Measurements from ENCODE around the gene PRR19. TPM values are rescaled to one million over a fixed set of nuclear protein-coding genes. Genes with fewer than 3 reads are reported as not detected.

The PRR19 gene
- total and polyA plus RNA-seq, 10 of the 15 experiments (the other 5 are each of a cell fraction or from before 2014, with no cell fraction given), result 0.09 to 1.7 (median 0.73) TPM; not detected in 1

- peak in 2 of 3 experiments; percentile 95 to 97; a peak in 3 of 6 replicates for TF ChIP-seq CTCF (IDR thresholded peaks at IDR 0.05 in 2 of 3, conservative IDR thresholded peaks at IDR 0.05 in 1 of 3; ENCODE audit: control insufficient read depth in 2 of 3, extremely low read depth in 1 of 3, insufficient read depth in 1 of 3, low read depth in 3 of 3, low read length in 3 of 3)
- no peak for TF ChIP-seq RB1 (IDR thresholded peaks at IDR 0.05; ENCODE audit: borderline replicate concordance)
- TF ChIP-seq CHD4 (IDR thresholded peaks at IDR 0.05), result no peak
- TF ChIP-seq TBL1XR1 (IDR thresholded peaks at IDR 0.05; ENCODE audit: low read depth, low read length), result peak; percentile 69; the same call in 1 of the 2 replicates
- 0 out of 2 replicates have a peak, but pooled peaks have one; percentile 9 for TF ChIP-seq CREB1 (IDR thresholded peaks at IDR 0.05; ENCODE audit: low read depth)
- no peak for TF ChIP-seq CEBPB (IDR thresholded peaks at IDR 0.05; ENCODE audit: borderline replicate concordance in 1 of 2, low read depth in 2 of 2, low read length in 2 of 2)
- no peak for TF ChIP-seq ASH2L (IDR thresholded peaks at IDR 0.05; ENCODE audit: borderline replicate concordance, low read depth)
- TF ChIP-seq MEF2A (IDR thresholded peaks at IDR 0.05; ENCODE audit: insufficient read depth, low read depth, low read length), result 0 out of 2 replicates have a peak, but pooled peaks have one; percentile 38
- 0 out of 2 replicates have a peak, but pooled peaks have one; percentile 68 for TF ChIP-seq NBN (IDR thresholded peaks at IDR 0.05)
- peak; percentile 1; the same call in 1 of the 2 replicates for TF ChIP-seq YY1 (IDR thresholded peaks at IDR 0.05; ENCODE audit: low read depth, low read length)
- no peak for TF ChIP-seq RFX5 (IDR thresholded peaks at IDR 0.05; ENCODE audit: low read depth, low read length)
- peak; percentile 30; the same call in 1 of the 2 replicates for TF ChIP-seq ZNF207 (IDR thresholded peaks at IDR 0.05; ENCODE audit: borderline replicate concordance)
- no peak for TF ChIP-seq MYB (IDR thresholded peaks at IDR 0.05; ENCODE audit: borderline replicate concordance, low read depth, low read length)
- no peak for TF ChIP-seq MYC (IDR thresholded peaks at IDR 0.05; ENCODE audit: insufficient read depth, insufficient read length, insufficient replicate concordance, low read length, severe bottlenecking)
- no peak; the same call in 1 of the 2 replicates for TF ChIP-seq MTA2 (IDR thresholded peaks at IDR 0.05; ENCODE audit: low read depth)
- TF ChIP-seq HDAC6 (IDR thresholded peaks at IDR 0.05; ENCODE audit: unreplicated experiment), result no peak
- peak; percentile 58; the same call in 1 of the 2 replicates for TF ChIP-seq CREM (IDR thresholded peaks at IDR 0.05; ENCODE audit: low read depth)
- TF ChIP-seq CBX3 (IDR thresholded peaks at IDR 0.05; ENCODE audit: borderline replicate concordance, low read depth), result no peak
- TF ChIP-seq WRNIP1 (IDR thresholded peaks at IDR 0.05; ENCODE audit: borderline replicate concordance, low read depth, low read length), result no peak
- no peak; the same call in 1 of the 2 replicates for TF ChIP-seq BACH1 (IDR thresholded peaks at IDR 0.05; ENCODE audit: borderline replicate concordance)
- TF ChIP-seq USF2 (IDR thresholded peaks at IDR 0.05; ENCODE audit: borderline replicate concordance, low read depth, low read length), result no peak
- TF ChIP-seq EGR1 (IDR thresholded peaks at IDR 0.05; ENCODE audit: borderline replicate concordance in 1 of 2, low read depth in 2 of 2, low read length in 2 of 2), result peak in 1 of 2 experiments; percentile 93; a peak in 2 of 3 replicates
- no peak for TF ChIP-seq ZNF592 (IDR thresholded peaks at IDR 0.05)
- TF ChIP-seq ZBED1 (IDR thresholded peaks at IDR 0.05; ENCODE audit: borderline replicate concordance), result no peak
- no peak for TF ChIP-seq JUNB (IDR thresholded peaks at IDR 0.05)
These were observed 23.5 kb downstream of the PRR19 start, which contains the start of gene MEGF8 (continued) for GRCh38 chr19:42325308-42325895.

Data from GM12878 (cell line).